Activated CD4-positive, alpha-beta T cell treated with anti-CD3 and anti-CD28 coated beads for 48 hours (primary cell): Measurements from ENCODE around the gene PPP1R37.
A peak's percentile ranks its signal among the peaks of the same experiment; 100 is the strongest.

Experiments used
- DNase-seq: peaks from one replicate; pipeline ENCODE4 v3.0.0-alpha.2; 2020

Gene PPP1R37

DNA sequence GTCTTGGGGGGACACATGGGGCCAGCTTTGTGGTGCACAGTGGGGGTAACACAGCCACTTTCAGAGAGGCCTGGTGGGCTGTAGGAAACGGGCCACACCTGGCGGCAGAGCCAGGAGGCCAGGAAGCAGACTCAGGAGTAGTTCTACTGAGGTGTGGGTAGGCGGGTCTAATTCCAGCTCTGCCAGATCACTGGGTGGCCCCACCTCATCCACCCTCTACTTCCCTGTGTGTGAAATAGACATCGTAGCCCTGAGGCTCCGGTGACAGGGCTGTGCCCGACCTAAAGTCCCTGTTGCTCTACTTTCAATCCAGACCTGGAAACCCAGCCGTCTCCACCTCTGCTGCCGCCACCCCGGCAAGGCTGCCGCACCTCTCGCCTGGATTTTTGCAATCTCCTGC, 63.8 kb downstream of the PPP1R37 start:
- no peak for DNase-seq

GRCh38 chr19:45158503-45159209, 65.7 kb downstream of the PPP1R37 start:
- no peak for DNase-seq

GRCh38 chr19:45159210-45159970, 66.4 kb downstream of the PPP1R37 start:
- DNase-seq, result no peak

DNA sequence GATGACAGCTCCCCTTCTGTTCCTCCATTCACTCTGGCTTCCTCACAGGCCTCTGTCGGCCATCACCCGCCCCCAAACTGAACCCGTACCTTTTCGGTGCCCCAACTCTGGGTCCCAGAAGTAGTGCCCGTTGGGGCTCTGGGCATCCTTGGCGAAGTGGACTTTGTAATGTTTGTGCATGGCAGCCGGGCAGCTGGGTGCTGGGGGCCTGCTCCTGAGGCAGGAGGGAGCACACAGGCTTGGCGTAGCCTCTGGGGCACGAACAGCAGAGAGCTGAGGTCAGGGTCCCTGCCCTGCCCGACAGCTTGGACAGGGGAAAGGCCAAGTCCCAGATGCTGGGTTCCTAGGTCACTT, 67.0 kb downstream of the PPP1R37 start:
- DNase-seq, result no peak

- no peak for DNase-seq
These were observed 68.1 kb downstream of the PPP1R37 start, which contains the start of gene NKPD1 for GRCh38 chr19:45160870-45161737. NKPD1 (minus strand) TSS chr19:45160982; CDS start chr19:45160150, 832 bp downstream.

- DNase-seq, result no peak
These were observed 69.0 kb downstream of the PPP1R37 start for GRCh38 chr19:45161738-45162607.

GRCh38 chr19:45162608-45163143, 69.7 kb downstream of the PPP1R37 start:
- DNase-seq, result no peak

- DNase-seq, result no peak
These were observed 70.2 kb downstream of the PPP1R37 start for GRCh38 chr19:45163156-45163555.

DNA sequence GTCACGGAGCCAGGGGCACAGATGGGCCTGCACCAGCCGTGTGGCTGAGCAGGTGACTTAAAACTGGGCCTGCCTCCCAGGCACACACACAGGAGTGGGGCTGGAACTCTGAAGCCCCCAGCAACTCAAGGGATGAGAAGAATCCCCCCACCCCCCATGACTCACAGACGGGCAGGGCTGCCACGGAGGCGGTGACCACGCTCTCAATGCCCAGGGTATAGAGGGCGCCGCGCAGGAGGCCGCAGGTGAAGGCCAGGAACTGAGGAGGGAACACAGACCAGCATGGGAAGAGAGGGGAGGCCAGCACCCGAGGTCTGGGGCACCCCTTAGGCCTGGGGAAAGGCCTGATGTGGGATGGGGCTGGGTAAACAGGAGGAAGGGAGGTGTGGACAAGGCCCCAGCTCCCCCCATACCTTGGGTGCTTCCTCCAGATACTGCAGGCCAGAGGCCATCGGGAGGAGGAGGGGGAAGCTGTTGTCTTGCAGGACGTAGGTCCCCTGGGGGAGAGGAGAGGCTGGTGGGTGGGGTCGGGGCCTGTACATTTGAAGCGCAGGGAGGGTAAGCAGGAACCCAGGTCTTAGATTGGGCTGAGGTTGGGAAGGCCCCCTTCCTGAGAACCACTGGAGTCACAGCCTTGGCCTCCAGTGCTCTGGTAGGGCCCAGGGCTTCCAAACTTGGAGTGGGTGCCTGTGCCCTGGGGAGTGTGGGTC, 70.9 kb downstream of the PPP1R37 start:
- DNase-seq, result no peak

GRCh38 chr19:45164577-45165335, 71.8 kb downstream of the PPP1R37 start:
- DNase-seq, result peak; percentile 71

DNA sequence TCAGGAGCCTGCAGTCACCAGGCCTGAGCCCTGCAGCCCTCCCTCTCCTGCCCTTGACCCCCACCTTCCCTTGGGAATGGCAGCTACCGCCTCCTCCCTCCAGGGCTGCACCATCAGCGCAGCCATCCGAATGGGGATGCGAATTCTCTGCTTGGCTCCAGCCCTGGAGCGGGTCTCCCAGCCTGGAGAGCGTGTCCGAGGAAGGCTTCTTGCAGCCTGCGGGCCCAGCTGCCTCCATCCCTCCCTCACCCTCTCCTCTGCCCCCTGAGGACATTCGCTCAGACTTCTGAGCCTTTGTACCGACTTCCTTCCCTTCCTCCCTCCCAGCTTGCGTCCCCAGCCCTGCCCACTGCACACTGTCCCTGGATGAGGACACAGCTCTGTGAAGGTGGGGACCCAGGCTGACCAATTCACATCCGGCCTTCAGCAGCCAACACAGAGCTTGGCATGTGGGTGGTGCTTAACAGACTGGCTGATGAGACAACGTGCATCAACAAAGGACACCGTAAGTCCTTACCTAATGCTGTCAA, 73.8 kb downstream of the PPP1R37 start:
- DNase-seq, result no peak

- no peak for DNase-seq
These were observed 75.9 kb downstream of the PPP1R37 start for GRCh38 chr19:45168767-45169351.

DNA sequence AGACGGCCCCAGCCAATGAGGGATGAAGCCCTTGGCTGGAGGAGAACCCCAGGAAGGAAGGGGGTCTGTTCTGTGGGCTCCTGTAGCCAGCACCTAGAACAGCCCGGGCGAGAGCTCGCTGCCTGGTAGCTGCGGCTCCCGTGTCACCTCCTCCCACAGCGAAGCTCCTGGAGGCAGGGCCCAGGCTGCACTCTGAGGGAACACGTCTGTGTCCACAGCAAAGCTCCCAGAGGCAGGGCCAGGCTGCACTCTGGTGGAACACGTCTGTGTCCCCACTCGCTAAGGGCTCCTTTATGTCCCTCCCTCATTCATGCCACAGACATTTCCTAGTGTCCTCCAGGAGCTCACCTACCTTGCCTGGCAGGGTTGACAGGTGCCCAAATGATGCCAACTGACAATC, 76.6 kb downstream of the PPP1R37 start:
- DNase-seq, result no peak

DNA sequence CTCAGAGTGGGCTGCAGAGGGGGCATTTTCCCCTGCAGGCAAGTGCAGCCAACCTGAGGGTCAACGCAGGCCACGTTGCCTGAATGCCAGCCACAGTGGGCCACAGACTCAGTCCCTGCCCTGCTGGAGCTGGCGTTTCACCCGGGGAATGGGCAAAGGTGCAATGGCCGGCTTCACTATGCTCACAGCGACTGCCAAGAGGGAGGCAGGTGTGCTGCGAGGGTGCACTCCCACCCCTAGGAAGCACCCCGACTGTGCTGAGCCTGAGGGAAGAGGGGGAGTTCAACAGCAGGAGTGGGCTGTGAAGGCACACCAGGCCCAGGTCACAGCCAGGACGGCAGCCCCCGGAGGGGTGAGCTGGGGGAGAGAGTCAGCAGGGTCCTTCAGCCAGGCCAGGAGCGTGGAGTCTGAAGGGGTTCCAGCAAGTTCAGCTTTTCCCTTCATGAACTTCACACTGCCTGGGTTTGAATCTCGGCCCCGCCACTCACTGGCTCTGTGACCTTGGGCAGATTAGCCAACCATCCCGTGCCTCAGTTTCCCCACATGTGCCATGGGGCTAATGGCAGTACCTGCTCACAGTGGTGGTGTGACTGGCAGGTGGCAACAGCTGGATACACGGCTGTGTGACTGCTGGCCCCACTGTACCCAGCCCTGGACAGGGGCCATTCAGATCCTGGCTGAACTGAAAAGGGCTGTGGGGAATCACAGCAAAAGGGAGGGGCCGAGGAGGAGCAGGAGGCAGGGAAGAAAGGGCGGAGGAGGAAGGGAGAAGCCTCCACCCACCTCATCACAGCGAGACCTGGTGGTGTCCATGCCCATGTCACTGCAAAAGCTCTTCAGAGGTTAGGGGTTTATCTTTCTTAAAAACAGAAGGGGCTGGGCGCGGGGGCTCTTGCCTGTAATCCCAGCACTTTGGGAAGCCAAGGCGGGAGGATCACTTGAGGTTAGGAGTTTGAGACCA, 77.4 kb downstream of the PPP1R37 start:
- no peak for DNase-seq

DNA sequence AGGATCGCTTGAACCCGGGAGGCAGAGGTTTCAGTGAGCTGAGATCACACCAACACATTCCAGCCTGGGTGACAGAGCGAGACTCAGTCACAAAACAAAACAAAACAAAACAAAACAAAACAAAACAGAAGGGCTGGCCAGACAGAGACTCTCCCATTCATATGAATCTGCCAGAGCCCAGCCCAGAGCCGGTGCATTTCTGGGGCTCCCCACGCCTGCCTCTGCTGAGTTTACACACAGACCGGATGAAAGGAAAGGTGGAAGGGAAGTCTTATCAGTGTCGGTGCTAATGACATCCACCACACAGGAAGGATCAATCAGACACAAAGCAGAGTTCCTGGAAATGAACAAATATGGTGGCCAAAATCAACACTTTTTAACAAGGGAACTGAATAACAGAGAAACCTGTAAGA, 78.2 kb downstream of the PPP1R37 start:
- DNase-seq, result peak; percentile 46

DNA sequence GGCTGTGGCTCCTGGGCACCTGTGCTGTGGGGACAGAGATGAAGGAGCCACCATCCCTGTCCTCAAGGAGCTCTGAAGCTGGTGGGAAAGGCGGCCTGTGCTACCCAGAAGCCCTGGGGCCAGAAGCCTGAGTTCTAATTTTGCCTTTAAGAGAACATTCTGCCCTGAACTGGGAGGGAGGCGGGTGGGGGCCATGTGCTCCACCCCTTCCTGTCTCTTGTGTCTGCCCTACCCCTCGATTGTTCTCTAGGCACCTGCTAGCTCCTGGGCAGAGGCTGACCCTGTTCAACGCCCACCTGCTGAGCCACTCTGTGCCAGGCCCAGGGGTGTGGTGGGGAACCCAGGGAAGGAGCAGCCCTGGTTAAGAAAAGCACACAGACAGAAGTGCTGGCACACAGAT, 79.2 kb downstream of the PPP1R37 start:
- DNase-seq, result peak; percentile 31

DNA sequence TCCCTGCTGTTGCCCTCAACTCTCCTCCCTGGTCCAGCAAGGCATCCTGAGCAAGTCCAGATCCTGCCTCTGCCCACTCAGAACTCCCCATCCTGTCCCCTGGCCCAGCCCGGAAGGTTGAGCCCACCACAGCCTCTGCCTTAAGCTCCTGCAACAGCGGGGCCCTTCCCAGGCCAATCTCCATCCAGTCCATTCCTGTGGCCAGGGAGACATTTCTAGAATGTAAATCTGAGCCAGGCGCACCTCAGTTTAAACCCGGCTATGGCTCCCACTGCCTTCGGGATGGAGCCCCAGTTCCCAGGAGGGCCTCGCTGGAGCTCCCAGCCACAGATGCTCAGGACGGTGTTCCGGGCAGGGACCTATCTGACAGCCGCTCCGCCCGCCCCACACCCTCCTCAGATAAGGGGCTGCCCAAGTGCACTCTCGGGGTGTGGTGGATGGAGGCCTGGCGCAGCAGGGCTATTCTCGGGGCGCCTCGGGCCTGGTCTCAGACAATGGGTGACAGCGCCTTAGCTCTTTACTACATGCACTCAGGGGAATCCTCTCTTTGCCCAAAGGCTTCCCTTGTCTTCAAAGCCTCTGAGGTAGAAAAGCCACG, 79.7 kb downstream of the PPP1R37 start:
- no peak for DNase-seq

- no peak for DNase-seq
These were observed 80.8 kb downstream of the PPP1R37 start for GRCh38 chr19:45173816-45174215.
